ENCODE data around the gene VAV1. TPM values are rescaled to one million over a fixed set of nuclear protein-coding genes. Genes with fewer than 3 reads are reported as not detected.
"Not testable (repeated sequence)": the region's sequence is repeated elsewhere in the genome, so short reads cannot be mapped to it uniquely, and the experiment has no call there.

The VAV1 gene
- total and polyA plus RNA-seq, 2 donors = 3.0 to 4.4 TPM

DNA sequence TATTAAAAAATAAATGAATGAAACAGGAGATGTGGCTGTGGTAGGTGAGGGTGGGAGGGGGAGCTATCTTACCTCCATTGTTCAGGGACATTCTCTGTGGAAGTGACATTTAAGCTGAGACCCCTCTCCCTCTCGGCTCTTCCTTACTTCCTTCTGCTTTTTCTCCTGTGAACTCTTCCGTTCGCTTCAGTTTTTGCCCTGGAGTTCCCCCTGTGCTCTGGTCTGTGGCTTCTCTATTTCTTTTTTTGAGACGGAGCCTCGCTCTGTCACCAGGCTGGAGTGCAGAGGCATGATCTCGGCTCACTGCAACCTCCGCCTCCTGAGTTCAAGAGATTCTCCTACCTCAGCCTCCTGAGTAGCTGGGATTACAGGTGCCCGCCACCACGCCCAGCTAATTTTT, 58.6 kb downstream of the VAV1 start:
- H3K36me3 ChIP-seq (ENCODE audit: insufficient read depth); H3K4me3 ChIP-seq (ENCODE audit: low read depth, low read length); H3K4me1 ChIP-seq (ENCODE audit: insufficient read depth); H3K27ac ChIP-seq (ENCODE audit: low read depth); DNase-seq (ENCODE audit: extremely low spot score): not testable (repeated sequence)
- 74% methylated on average over 9 of the region's 9 CpGs for WGBS

DNA sequence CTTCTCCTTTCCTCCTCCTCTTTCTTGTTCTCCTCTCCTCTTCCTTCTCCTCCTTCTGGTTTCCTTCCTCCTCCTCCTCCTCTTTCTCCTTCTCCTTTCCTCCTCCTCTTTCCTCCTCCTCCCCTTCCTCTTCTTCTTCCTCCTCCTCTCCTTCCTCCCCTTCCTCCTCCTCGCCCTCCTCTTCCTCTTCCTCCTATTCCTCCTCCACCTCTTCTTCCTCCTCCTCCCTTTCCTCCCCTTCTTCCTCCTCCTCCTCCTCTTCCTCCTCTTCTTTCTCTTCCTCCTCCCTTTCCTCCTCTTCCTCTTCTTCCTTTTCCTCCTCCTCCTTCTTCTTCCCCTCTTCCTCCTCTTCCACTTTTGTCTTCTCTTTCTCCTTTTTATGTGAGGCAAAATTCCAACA, 59.9 kb downstream of the VAV1 start:
- no peak overlapping the region for H3K4me3 ChIP-seq (ENCODE audit: low read depth, low read length)
- no peaks in the 10 kb centered on the region for H3K4me1 ChIP-seq (ENCODE audit: insufficient read depth)
- no peak for DNase-seq (ENCODE audit: extremely low spot score)
- 92% methylated on average over 1 of the region's 1 CpG for WGBS
- H3K27ac ChIP-seq (ENCODE audit: low read depth) = no peak overlapping the region
- no peaks in the 10 kb centered on the region for H3K36me3 ChIP-seq (ENCODE audit: insufficient read depth)

DNA sequence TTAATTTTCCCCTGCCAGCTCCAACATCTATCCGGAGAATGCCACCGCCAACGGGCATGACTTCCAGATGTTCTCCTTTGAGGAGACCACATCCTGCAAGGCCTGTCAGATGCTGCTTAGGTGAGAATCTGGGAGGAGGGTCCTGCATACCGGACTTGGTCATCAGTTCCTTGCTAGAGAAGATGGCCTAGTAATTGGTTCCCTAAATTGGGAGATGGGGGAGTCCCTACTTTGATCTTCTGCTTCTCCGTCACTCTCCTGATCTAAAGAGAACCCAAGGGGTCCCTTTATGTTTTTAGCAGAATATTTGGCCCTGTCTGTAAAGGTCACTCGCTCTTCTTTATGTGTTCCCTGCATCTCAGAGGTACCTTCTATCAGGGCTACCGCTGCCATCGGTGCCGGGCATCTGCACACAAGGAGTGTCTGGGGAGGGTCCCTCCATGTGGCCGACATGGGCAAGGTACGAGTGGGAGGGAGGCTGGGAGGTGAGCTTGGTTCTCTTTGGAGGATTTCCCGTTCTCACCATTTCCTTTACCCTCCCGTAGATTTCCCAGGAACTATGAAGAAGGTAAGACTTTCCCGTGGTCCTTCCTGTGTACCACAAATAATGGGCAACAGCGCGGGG, 60.8 kb downstream of the VAV1 start:
- no peak overlapping the region for H3K27ac ChIP-seq (ENCODE audit: low read depth)
- no peak for DNase-seq (ENCODE audit: extremely low spot score)
- H3K4me1 ChIP-seq (ENCODE audit: insufficient read depth) = no peaks in the 10 kb centered on the region
- 89% methylated on average over 16 of the region's 16 CpGs for WGBS
- H3K4me3 ChIP-seq (ENCODE audit: low read depth, low read length) = no peak overlapping the region
- no peaks in the 10 kb centered on the region for H3K36me3 ChIP-seq (ENCODE audit: insufficient read depth)

DNA sequence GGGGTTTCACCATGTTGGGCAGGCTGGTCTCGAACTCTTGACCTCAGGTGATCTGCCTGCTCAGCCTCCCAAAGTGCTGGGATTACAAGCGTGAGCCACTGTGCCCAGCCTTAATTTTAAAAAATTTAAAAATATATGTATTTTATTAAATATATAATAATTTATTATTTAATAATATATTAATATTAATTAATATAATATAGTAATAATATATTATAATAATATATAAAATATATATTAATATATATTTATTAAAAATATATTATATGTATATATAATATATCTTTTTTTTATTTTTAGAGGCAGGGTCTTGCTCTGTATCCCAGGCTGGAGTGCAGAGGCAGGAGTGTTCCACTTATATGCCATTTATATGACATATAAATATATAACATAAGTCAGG, 61.9 kb downstream of the VAV1 start:
- no peak overlapping the region for H3K27ac ChIP-seq (ENCODE audit: low read depth)
- H3K36me3 ChIP-seq (ENCODE audit: insufficient read depth) = no peaks in the 10 kb centered on the region
- 97% methylated on average over 2 of the region's 2 CpGs for WGBS
- no peak overlapping the region for H3K4me3 ChIP-seq (ENCODE audit: low read depth, low read length)
- H3K4me1 ChIP-seq (ENCODE audit: insufficient read depth) = no peaks in the 10 kb centered on the region
- DNase-seq (ENCODE audit: extremely low spot score) = no peak

DNA sequence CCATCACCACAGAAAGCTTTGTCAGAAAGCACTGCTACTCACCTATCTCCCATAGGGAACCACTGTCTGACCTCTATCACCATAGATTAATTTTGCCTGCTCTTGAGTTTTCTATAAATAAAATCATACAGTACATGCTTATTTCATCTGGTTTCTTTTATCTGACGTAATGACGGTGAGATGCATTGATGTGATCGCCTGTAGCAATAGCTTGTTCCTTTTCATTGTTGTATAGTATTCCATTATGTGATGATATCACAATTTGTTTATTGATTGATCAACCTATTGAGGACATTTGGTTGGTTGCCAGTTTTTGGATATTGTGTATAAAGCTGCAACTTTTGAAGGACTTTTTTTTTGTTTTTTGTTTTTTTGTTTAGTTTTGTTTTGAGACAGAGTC, 63.0 kb downstream of the VAV1 start:
- DNase-seq (ENCODE audit: extremely low spot score) = no peak
- no peaks in the 10 kb centered on the region for H3K36me3 ChIP-seq (ENCODE audit: insufficient read depth)
- no peaks in the 10 kb centered on the region for H3K4me1 ChIP-seq (ENCODE audit: insufficient read depth)
- no peak overlapping the region for H3K27ac ChIP-seq (ENCODE audit: low read depth)
- 93% methylated on average over 3 of the region's 3 CpGs for WGBS
- no peak overlapping the region for H3K4me3 ChIP-seq (ENCODE audit: low read depth, low read length)

DNA sequence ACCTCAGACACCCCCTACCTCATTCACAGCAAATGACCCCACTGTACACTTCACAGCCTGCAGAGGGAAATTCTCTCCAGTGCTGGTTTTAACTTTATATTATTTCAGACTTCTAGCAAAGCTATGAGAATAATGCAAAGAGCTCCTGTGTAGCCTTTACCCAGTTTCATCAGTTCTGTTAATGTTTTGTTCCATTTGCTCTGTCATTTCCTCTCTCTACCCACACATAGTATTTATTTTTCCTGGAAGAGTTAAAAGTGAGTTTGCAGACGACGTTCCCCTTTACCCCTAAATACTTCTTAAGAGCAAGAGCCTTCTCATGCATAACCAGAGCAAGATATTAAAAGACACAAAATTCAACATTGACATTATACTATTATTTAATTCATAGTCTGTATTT, 65.0 kb downstream of the VAV1 start:
- Histone ChIP-seq H3K36me3 (ENCODE audit: insufficient read depth) (no peaks in the 10 kb centered on the region), H3K4me1 (ENCODE audit: insufficient read depth) (no peaks in the 10 kb centered on the region), H3K27ac (ENCODE audit: low read depth) (no peak overlapping the region), H3K4me3 (ENCODE audit: low read depth, low read length) (no peak overlapping the region)
- WGBS = 46% methylated on average over 2 of the region's 2 CpGs
- no peak for DNase-seq (ENCODE audit: extremely low spot score)

DNA sequence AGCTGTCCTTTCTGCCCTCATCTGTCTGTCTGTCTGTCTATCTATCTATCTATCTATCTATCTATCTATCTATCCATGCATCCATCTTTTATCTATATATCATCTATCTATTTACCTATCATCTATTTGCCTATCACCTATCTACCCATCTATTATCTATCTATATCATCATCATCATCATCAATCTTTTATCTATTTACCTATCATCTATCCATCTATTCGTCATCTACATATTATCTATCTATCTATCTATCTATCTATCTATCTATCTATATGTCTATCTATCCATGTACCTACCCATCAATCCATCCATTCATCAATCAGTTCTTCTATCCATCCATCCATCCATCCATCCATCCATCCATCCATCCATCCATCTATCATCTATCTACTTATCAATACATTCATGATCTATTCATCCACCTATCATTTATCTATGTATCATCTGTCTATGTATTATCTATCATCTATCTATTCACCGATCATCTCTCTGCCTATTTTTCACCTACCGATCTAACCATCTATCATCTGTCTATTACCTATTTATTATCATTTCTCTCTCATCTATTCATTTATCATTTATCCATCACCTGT, 65.7 kb downstream of the VAV1 start:
- Histone ChIP-seq H3K4me1 (ENCODE audit: insufficient read depth) (no peaks in the 10 kb centered on the region), H3K27ac (ENCODE audit: low read depth) (no peak overlapping the region), H3K36me3 (ENCODE audit: insufficient read depth) (no peaks in the 10 kb centered on the region), H3K4me3 (ENCODE audit: low read depth, low read length) (no peak overlapping the region)
- DNase-seq (ENCODE audit: extremely low spot score) = no peak
- 85% methylated on average over 3 of the region's 3 CpGs for WGBS

DNA sequence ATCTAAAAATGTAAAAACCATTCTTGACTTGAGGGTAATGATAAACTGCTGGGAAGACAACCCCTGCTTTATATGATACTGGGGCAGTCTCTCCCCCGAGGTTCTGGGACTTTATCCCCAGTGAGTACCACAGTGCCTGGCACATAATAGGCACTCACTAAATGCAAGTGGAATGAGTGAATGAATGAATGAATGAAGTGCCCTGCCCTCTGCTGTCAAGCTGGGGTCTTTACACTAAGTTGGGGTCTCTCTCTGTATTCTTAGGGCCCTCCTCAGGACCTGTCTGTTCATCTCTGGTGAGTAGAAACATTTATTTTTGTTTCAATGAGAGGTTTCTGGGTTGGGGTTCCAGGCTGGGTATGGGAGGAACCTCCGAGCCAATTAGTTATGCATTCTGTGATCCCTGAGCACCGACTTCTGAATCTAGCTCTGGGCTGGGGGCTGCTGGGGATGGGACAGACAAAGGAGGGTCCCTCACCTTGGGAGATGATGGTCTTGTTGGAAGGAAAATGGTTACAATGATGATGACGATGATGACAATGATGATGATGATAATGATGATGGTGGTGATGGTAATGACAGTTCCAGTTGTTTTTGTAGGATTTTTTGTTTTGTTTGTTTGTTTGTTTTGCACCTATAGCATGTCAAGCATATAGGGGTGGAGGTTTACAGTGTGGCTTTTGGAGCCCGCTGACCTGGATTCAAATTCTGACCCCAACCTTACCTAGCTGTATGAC, 70.5 kb downstream of the VAV1 start:
- 78% methylated on average over 5 of the region's 5 CpGs for WGBS
- H3K27ac ChIP-seq (ENCODE audit: low read depth) = no peak overlapping the region
- DNase-seq (ENCODE audit: extremely low spot score) = no peak
- no peak overlapping the region for H3K4me3 ChIP-seq (ENCODE audit: low read depth, low read length)
- H3K36me3 ChIP-seq (ENCODE audit: insufficient read depth) = no peaks in the 10 kb centered on the region
- no peaks in the 10 kb centered on the region for H3K4me1 ChIP-seq (ENCODE audit: insufficient read depth)

DNA sequence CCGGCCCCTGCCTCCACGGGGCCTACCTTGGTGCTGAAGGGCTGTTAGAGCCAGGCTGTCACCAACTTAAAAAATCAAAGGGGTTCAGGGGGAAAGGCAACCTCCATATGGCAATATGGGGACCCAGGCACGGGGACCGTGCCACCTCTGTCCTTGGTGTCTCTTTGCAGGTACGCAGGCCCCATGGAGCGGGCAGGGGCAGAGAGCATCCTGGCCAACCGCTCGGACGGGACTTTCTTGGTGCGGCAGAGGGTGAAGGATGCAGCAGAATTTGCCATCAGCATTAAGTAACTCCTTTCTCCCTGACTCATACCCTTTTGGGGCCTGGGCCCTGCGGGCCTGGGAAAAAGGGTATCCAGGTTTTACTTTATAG, 75.3 kb downstream of the VAV1 start:
- DNase-seq (ENCODE audit: extremely low spot score) = no peak
- H3K27ac ChIP-seq (ENCODE audit: low read depth) = no peak overlapping the region
- H3K36me3 ChIP-seq (ENCODE audit: insufficient read depth) = no peaks in the 10 kb centered on the region
- H3K4me3 ChIP-seq (ENCODE audit: low read depth, low read length) = no peak overlapping the region
- H3K4me1 ChIP-seq (ENCODE audit: insufficient read depth) = no peaks in the 10 kb centered on the region
- WGBS = 91% methylated on average over 11 of the region's 11 CpGs

DNA sequence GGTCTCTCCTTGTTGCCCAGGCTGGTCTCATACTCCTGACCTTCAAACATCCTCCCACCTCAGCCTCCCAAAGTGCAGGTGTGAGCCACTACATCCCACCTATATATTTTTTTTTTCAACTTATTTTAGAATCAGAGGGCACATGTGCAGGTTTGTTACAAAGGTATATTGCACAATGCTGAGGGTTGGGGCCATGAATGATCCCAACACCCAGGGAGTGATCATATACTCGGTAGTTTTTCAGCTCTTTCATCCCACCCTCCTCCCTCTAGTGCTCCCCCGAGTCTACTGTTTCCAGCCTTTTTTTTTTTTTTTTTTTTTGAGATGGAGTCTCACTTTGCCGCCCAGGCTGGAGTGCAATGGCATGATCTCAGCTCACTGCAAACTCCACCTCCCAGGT, 76.5 kb downstream of the VAV1 start:
- DNase-seq (ENCODE audit: extremely low spot score) = no peak
- Histone ChIP-seq H3K36me3 (ENCODE audit: insufficient read depth) (no peaks in the 10 kb centered on the region), H3K4me3 (ENCODE audit: low read depth, low read length) (no peak overlapping the region), H3K4me1 (ENCODE audit: insufficient read depth) (no peaks in the 10 kb centered on the region), H3K27ac (ENCODE audit: low read depth) (no peak overlapping the region)
- WGBS = 77% methylated on average over 3 of the region's 3 CpGs

DNA sequence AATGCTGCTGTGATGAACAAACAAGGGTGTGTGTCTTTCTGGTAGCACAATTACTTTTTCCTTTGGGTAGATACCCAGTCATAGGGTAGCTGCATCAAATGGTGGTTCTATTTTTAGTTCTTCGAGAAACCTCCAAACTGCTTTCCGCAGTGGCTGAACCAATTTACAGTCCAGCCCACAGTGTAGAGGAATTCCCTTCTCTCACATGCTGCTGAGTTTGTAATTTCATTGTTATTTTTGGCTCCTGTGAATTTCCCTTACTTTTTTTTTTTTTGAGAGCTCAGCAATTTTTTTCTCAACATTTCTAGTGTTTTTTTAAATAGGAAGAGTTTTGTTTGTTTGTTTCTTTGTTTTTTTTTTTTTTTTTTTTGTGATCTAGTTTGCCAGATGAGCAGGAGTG, 77.4 kb downstream of the VAV1 start:
- H3K36me3 ChIP-seq (ENCODE audit: insufficient read depth) = no peaks in the 10 kb centered on the region
- H3K4me3 ChIP-seq (ENCODE audit: low read depth, low read length) = no peak overlapping the region
- H3K27ac ChIP-seq (ENCODE audit: low read depth) = no peak overlapping the region
- no peaks in the 10 kb centered on the region for H3K4me1 ChIP-seq (ENCODE audit: insufficient read depth)
- 68% methylated on average over 2 of the region's 2 CpGs for WGBS
- no peak for DNase-seq (ENCODE audit: extremely low spot score)

DNA sequence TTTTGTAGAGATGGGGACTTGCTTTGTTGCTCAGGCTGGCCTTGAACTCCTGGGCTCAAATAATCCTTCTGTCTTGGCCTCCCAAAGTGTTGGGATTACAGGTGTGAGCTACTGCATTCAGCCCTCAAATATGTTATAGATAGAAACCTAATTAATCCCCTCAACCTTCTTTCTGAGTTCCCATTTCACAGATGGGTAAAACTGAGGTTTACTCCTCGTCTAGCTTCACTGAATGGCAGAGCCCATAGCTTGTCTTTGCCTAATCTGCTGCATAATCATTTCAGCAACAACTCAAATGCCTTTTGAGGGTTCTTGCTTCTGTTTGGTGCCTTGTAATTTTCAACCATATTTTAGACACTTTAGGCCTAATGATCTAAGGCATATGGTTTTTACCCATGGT, 78.9 kb downstream of the VAV1 start:
- Histone ChIP-seq H3K4me3 (ENCODE audit: low read depth, low read length) (no peak overlapping the region), H3K27ac (ENCODE audit: low read depth) (no peak overlapping the region), H3K36me3 (ENCODE audit: insufficient read depth) (no peaks in the 10 kb centered on the region), H3K4me1 (ENCODE audit: insufficient read depth) (no peaks in the 10 kb centered on the region)
- 53% methylated on average over 1 of the region's 1 CpG for WGBS
- no peak for DNase-seq (ENCODE audit: extremely low spot score)

DNA sequence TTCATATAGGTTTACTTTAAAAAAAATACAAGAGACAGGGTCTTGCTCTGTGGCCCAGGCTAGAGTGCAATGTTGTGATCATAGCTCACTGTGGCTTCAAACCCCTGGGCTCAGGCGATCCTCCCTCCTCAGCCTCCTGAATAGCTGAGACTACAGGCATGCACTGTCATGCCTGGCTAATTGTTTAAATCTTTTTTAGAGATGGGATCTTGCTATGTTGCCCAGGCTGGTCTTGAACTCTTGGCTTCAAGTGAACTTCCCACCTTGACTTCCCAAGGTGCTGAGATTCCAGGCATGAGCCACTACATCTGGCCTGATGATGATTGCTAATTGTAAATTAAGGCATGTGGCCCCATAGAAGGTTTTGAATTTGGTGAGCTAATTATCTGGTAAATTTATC, 79.5 kb downstream of the VAV1 start:
- no peak overlapping the region for H3K27ac ChIP-seq (ENCODE audit: low read depth)
- H3K36me3 ChIP-seq (ENCODE audit: insufficient read depth) = no peaks in the 10 kb centered on the region
- DNase-seq (ENCODE audit: extremely low spot score) = no peak
- 92% methylated on average over 1 of the region's 1 CpG for WGBS
- no peaks in the 10 kb centered on the region for H3K4me1 ChIP-seq (ENCODE audit: insufficient read depth)
- no peak overlapping the region for H3K4me3 ChIP-seq (ENCODE audit: low read depth, low read length)

DNA sequence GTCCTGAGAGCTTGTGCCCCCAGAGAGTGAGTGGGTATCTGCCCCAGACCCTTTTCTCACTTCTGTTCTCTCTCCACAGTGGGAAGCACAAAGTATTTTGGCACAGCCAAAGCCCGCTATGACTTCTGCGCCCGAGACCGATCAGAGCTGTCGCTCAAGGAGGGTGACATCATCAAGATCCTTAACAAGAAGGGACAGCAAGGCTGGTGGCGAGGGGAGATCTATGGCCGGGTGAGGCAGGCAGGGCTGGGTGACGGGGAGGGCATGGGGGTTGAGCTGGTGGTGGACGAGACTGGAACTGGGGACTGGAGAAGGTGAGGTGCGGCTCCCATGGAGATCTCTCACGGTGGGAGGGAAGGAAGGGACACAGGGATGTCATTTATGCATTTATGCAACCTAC, 81.4 kb downstream of the VAV1 start:
- Histone ChIP-seq H3K36me3 (ENCODE audit: insufficient read depth) (no peaks in the 10 kb centered on the region), H3K4me1 (ENCODE audit: insufficient read depth) (no peaks in the 10 kb centered on the region), H3K4me3 (ENCODE audit: low read depth, low read length) (no peak overlapping the region), H3K27ac (ENCODE audit: low read depth) (no peak overlapping the region)
- 81% methylated on average over 11 of the region's 11 CpGs for WGBS
- no peak for DNase-seq (ENCODE audit: extremely low spot score)
